Osteoblast (primary cell): ENCODE measurements around the gene TPCN1. TPM values are rescaled to one million over a fixed set of nuclear protein-coding genes. Genes with fewer than 3 reads are reported as not detected.

Experiments used
- DNase-seq: peaks from one replicate; pipeline ENCODE4 v3.0.0; 2011; ENCODE audit warnings: low spot score, mixed read lengths; ENCODE audit not compliant: insufficient read length; ENCODE audit errors: missing footprints
- H2AFZ ChIP-seq: 2 replicates; pipeline ENCODE4 v1.6.0; 2011; ENCODE audit warnings: mild to moderate bottlenecking, low read length
- H3K27ac ChIP-seq: 2 replicates; pipeline ENCODE4 v1.5.1; 2011; ENCODE audit warnings: mild to moderate bottlenecking, low read depth, low read length, moderate library complexity
- H3K27me3 ChIP-seq: 2 replicates; pipeline ENCODE4 v1.6.0; 2012; ENCODE audit warnings: mild to moderate bottlenecking, control low read depth, inconsistent platforms, low read length, moderate library complexity; ENCODE audit not compliant: insufficient read depth
- H3K36me3 ChIP-seq: 2 replicates; pipeline ENCODE4 v1.5.1; 2011; ENCODE audit warnings: mild to moderate bottlenecking, low read length, control low read depth, moderate library complexity; ENCODE audit not compliant: insufficient read depth
- H3K4me1 ChIP-seq: 2 replicates; pipeline ENCODE4 v1.5.1; 2011; ENCODE audit warnings: mild to moderate bottlenecking, low read length, control low read depth, moderate library complexity; ENCODE audit not compliant: insufficient read depth
- H3K4me2 ChIP-seq: 2 replicates; pipeline ENCODE4 v1.6.0; 2011; ENCODE audit warnings: mild to moderate bottlenecking, low read length; ENCODE audit not compliant: insufficient read depth
- H3K4me3 ChIP-seq: fragments of 200-600 bp; sonication (generic); 3 replicates; pipeline ENCODE4 v1.5.1; 2012; ENCODE audit warnings: mild to moderate bottlenecking, low read length, inconsistent platforms; ENCODE audit not compliant: insufficient read depth
- H3K79me2 ChIP-seq: 2 replicates; pipeline ENCODE4 v1.6.0; 2012; ENCODE audit warnings: mild to moderate bottlenecking, low read length, control low read depth, inconsistent platforms; ENCODE audit not compliant: insufficient read depth
- H3K9me3 ChIP-seq: 2 replicates; pipeline ENCODE4 v1.5.1; 2011; ENCODE audit warnings: low read depth, low read length, control low read depth
- H4K20me1 ChIP-seq: 2 replicates; pipeline ENCODE4 v1.6.0; 2012; ENCODE audit warnings: mild to moderate bottlenecking, low read length, control low read depth; ENCODE audit not compliant: insufficient read depth
- total RNA-seq: library from RNA; depleted of rRNA; stranded (reverse); fragments of >200 nt; gene quantifications from 2 replicates; pipeline ENCODE4 v1.2.3, GENCODE V29; 2012
- TF ChIP-seq, protein P1 (sequence below): IDR thresholded peaks from 2 replicates; pipeline ENCODE4 v1.5.1; 2011; ENCODE audit warnings: mild to moderate bottlenecking, low read depth, low read length, moderate library complexity; ENCODE audit errors: extremely low read depth

TPCN1 gene
- total RNA-seq, 1 donor = 25.7 TPM

DNA sequence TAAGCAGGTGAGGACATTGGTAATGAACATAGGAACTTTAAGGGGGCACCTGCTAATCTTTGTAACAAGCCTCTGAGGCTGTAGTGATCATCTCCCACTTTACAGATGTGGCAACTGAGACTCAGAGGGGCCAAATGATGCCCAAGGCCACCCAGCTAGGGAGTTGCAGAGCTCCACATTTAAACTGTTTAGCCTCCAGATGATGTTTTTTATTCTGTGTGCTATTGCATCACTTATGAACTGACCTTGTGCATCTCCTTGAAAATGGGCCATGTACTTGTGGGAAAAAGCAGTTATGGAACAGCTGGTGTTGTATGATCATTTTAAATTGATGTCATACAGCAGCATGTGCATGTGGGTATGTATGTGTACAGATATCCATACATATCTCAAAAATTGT lies 41.4 kb downstream of the TPCN1 start:
- H3K9me3 ChIP-seq = no peaks in the 10 kb centered on the region
- no peaks in the 10 kb centered on the region for H3K79me2 ChIP-seq
- no peak overlapping the region for H3K27ac ChIP-seq
- no peak overlapping the region for H3K4me2 ChIP-seq
- TF ChIP-seq, protein P1, sequence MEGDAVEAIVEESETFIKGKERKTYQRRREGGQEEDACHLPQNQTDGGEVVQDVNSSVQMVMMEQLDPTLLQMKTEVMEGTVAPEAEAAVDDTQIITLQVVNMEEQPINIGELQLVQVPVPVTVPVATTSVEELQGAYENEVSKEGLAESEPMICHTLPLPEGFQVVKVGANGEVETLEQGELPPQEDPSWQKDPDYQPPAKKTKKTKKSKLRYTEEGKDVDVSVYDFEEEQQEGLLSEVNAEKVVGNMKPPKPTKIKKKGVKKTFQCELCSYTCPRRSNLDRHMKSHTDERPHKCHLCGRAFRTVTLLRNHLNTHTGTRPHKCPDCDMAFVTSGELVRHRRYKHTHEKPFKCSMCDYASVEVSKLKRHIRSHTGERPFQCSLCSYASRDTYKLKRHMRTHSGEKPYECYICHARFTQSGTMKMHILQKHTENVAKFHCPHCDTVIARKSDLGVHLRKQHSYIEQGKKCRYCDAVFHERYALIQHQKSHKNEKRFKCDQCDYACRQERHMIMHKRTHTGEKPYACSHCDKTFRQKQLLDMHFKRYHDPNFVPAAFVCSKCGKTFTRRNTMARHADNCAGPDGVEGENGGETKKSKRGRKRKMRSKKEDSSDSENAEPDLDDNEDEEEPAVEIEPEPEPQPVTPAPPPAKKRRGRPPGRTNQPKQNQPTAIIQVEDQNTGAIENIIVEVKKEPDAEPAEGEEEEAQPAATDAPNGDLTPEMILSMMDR = no peak
- H3K4me1 ChIP-seq = no peaks in the 10 kb centered on the region
- H3K36me3 ChIP-seq = peaks cover 13% of the 10 kb centered on the region
- H3K27me3 ChIP-seq = no peaks in the 10 kb centered on the region
- DNase-seq = no peak
- H3K4me3 ChIP-seq = no peak overlapping the region
- no peaks in the 10 kb centered on the region for H4K20me1 ChIP-seq
- H2AFZ ChIP-seq = no peak overlapping the region

DNA sequence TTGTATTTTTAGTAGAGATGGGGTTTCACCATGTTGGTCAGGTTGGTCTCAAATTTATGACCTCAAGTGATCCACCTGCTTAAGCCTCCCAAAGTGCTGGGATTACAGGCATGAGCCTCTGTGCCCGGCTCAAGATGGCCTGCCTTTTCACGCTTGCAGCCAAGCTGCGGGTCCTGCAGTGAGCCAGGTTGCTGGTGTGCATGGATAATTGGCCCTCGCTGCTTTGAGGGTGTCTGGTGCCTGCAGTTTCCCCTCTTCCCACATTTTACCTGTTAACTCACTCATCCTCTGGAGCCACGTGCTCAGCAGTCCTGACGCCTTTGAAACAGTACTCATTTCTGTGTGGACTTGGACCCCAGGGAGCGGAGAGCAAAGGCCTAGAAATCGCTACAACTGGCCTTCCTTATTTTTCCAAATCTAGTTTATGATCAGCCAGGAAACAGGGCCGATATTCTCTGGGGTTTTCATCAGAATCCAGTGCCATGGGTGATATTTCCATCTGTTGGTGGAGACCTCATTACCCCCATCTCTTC lies 42.2 kb downstream of the TPCN1 start:
- Histone ChIP-seq H2AFZ (no peak overlapping the region), H3K27me3 (no peaks in the 10 kb centered on the region), H3K9me3 (no peaks in the 10 kb centered on the region), H3K4me2 (no peak overlapping the region), H3K27ac (no peak overlapping the region), H3K4me3 (no peak overlapping the region), H3K4me1 (no peaks in the 10 kb centered on the region), H3K36me3 (peaks cover 13% of the 10 kb centered on the region), H3K79me2 (no peaks in the 10 kb centered on the region), H4K20me1 (no peaks in the 10 kb centered on the region)
- TF ChIP-seq, protein P1 = no peak
- DNase-seq = no peak

- H4K20me1 ChIP-seq = no peaks in the 10 kb centered on the region
These were observed 45.0 kb downstream of the TPCN1 start for GRCh38 chr12:113266106-113266895.

GRCh38 chr12:113267621-113268020 lies 46.4 kb downstream of the TPCN1 start:
- DNase-seq = no peak

More at GRCh38 chr12:113266106-113266895, 45.0 kb downstream of the TPCN1 start:
- H3K4me1 ChIP-seq = no peaks in the 10 kb centered on the region
- no peak overlapping the region for H3K27ac ChIP-seq
- no peaks in the 10 kb centered on the region for H3K27me3 ChIP-seq
- H3K9me3 ChIP-seq = no peaks in the 10 kb centered on the region
- H3K36me3 ChIP-seq = peaks cover 13% of the 10 kb centered on the region
- H3K79me2 ChIP-seq = no peaks in the 10 kb centered on the region
- H2AFZ ChIP-seq = no peak overlapping the region
- no peak overlapping the region for H3K4me2 ChIP-seq
- TF ChIP-seq, protein P1 = no peak
- no peak for DNase-seq
- no peak overlapping the region for H3K4me3 ChIP-seq

More at GRCh38 chr12:113267621-113268020, 46.4 kb downstream of the TPCN1 start:
- Histone ChIP-seq H3K79me2 (no peaks in the 10 kb centered on the region), H3K4me2 (no peak overlapping the region), H3K4me3 (no peak overlapping the region), H4K20me1 (no peaks in the 10 kb centered on the region), H3K4me1 (peaks cover 13% of the 10 kb centered on the region), H3K36me3 (peaks cover 9% of the 10 kb centered on the region), H2AFZ (no peak overlapping the region), H3K27me3 (no peaks in the 10 kb centered on the region), H3K27ac (no peak overlapping the region), H3K9me3 (no peaks in the 10 kb centered on the region)
- TF ChIP-seq, protein P1 = no peak
